ENCODE data around the gene NEK2. TPM values are rescaled to one million over a fixed set of nuclear protein-coding genes. Genes with fewer than 3 reads are reported as not detected.

The NEK2 gene
- total and polyA plus RNA-seq, 2 donors (not counting 1 experiment from before 2014, with no cell fraction given): 0.09 TPM; not detected in 1

GRCh38 chr1:211621447-211622198 is 53.8 kb downstream of the NEK2 start:
- Histone ChIP-seq H3K4me2 (replicated peaks; ENCODE audit: low read depth, low read length, poor library complexity, severe bottlenecking) (no peak overlapping the region), H3K27ac (ENCODE audit: low read length in 2 of 2) (no peak overlapping the region), H4K20me1 (ENCODE audit: control insufficient read depth, insufficient read depth, low read length, poor library complexity, severe bottlenecking) (no peaks in the 10 kb centered on the region), H2AFZ (ENCODE audit: insufficient read depth, low read depth, low read length, poor library complexity, severe bottlenecking) (no peak overlapping the region), H3K9ac (ENCODE audit: low read length) (no peak overlapping the region), H3K36me3 (replicated peaks in 1 of 2; ENCODE audit: control extremely low read depth in 1 of 2, control insufficient read depth in 1 of 2, extremely low read depth in 1 of 2, insufficient read depth in 2 of 2, low read length in 1 of 2) (no peaks in the 10 kb centered on the region), H3K4me3 (ENCODE audit: control extremely low read depth in 1 of 5, extremely low read depth in 1 of 5, insufficient read depth in 1 of 5, low read depth in 2 of 5, low read length in 4 of 5) (no peak overlapping the region), H3K27me3 (replicated peaks in 1 of 4; ENCODE audit: control extremely low read depth in 1 of 4, control insufficient read depth in 3 of 4, insufficient read depth in 4 of 4, low read length in 3 of 4) (no peaks in the 10 kb centered on the region), H3K9me3 (ENCODE audit: control extremely low read depth in 1 of 3, control insufficient read depth in 2 of 3, insufficient read depth in 1 of 3, low read length in 2 of 3) (no peaks in the 10 kb centered on the region), H3K79me2 (ENCODE audit: control insufficient read depth, insufficient read depth, low read length) (no peaks in the 10 kb centered on the region), H3K4me1 (ENCODE audit: control insufficient read depth in 2 of 2, insufficient read depth in 2 of 2, low read length in 2 of 2) (no peaks in the 10 kb centered on the region)
- ChIA-PET CTCF (no interaction called here), POLR2A (no interaction called here)
- no peak for ATAC-seq (ENCODE audit: low read depth)
- Mint-ChIP-seq H3K4me1 (no peaks in the 10 kb centered on the region), H3K4me3 (no peak overlapping the region), H3K9me3 (ENCODE audit: insufficient read depth) (no peaks in the 10 kb centered on the region), H3K27me3 (peaks cover 11% of the 10 kb centered on the region), H3K27ac (no peak overlapping the region)
- no peak for DNase-seq
- TF ChIP-seq EZH2 (IDR thresholded peaks at IDR 0.05; ENCODE audit: borderline replicate concordance, insufficient read depth, low read depth, low read length, poor library complexity, severe bottlenecking): no peak
- no peak for TF ChIP-seq CTCF (IDR thresholded peaks at IDR 0.05)
- WGBS (ENCODE audit: insufficient coverage): 94% methylated on average over 5 of the region's 9 CpGs
- intact Hi-C loops (cut with micrococcal nuclease): no loop called here

- CTCF ChIA-PET: no interaction called here
- no peak overlapping the region for H3K4me3 ChIP-seq (ENCODE audit: control extremely low read depth in 1 of 5, extremely low read depth in 1 of 5, insufficient read depth in 1 of 5, low read depth in 2 of 5, low read length in 4 of 5)
- H3K27me3 ChIP-seq (replicated peaks in 1 of 4; ENCODE audit: control extremely low read depth in 1 of 4, control insufficient read depth in 3 of 4, insufficient read depth in 4 of 4, low read length in 3 of 4): no peaks in the 10 kb centered on the region
- no peaks in the 10 kb centered on the region for H3K36me3 ChIP-seq (replicated peaks in 1 of 2; ENCODE audit: control extremely low read depth in 1 of 2, control insufficient read depth in 1 of 2, extremely low read depth in 1 of 2, insufficient read depth in 2 of 2, low read length in 1 of 2)
- no peak overlapping the region for H3K9ac ChIP-seq (ENCODE audit: low read length)
- no peak for TF ChIP-seq CTCF (IDR thresholded peaks at IDR 0.05)
- no peak for TF ChIP-seq EZH2 (IDR thresholded peaks at IDR 0.05; ENCODE audit: borderline replicate concordance, insufficient read depth, low read depth, low read length, poor library complexity, severe bottlenecking)
- no peak overlapping the region for H3K4me2 ChIP-seq (replicated peaks; ENCODE audit: low read depth, low read length, poor library complexity, severe bottlenecking)
- intact Hi-C loops (cut with micrococcal nuclease): no loop called here
- no peak overlapping the region for H2AFZ ChIP-seq (ENCODE audit: insufficient read depth, low read depth, low read length, poor library complexity, severe bottlenecking)
- H3K9me3 ChIP-seq (ENCODE audit: control extremely low read depth in 1 of 3, control insufficient read depth in 2 of 3, insufficient read depth in 1 of 3, low read length in 2 of 3): no peaks in the 10 kb centered on the region
- Mint-ChIP-seq H3K27me3 (peaks cover 11% of the 10 kb centered on the region), H3K4me1 (no peaks in the 10 kb centered on the region), H3K9me3 (ENCODE audit: insufficient read depth) (no peaks in the 10 kb centered on the region), H3K27ac (no peak overlapping the region), H3K4me3 (no peak overlapping the region)
- no peak for ATAC-seq (ENCODE audit: low read depth)
- no peaks in the 10 kb centered on the region for H3K79me2 ChIP-seq (ENCODE audit: control insufficient read depth, insufficient read depth, low read length)
- no peaks in the 10 kb centered on the region for H3K4me1 ChIP-seq (ENCODE audit: control insufficient read depth in 2 of 2, insufficient read depth in 2 of 2, low read length in 2 of 2)
- POLR2A ChIA-PET: no interaction called here
- no peak overlapping the region for H3K27ac ChIP-seq (ENCODE audit: low read length in 2 of 2)
- DNase-seq: no peak
- 89% methylated on average over 5 of the region's 5 CpGs for WGBS (ENCODE audit: insufficient coverage)
- H4K20me1 ChIP-seq (ENCODE audit: control insufficient read depth, insufficient read depth, low read length, poor library complexity, severe bottlenecking): no peaks in the 10 kb centered on the region
Observed at GRCh38 chr1:211620097-211620496, 55.3 kb downstream of the NEK2 start.

All from B cell (primary cell).